NCI-H2196 treated with DMSO at 0.1 percent for 48 hours (cell line): ENCODE data around the gene ARID1B.

Experiments used
- DNase-seq: peaks from one replicate; lab custom pipeline; 2025; ENCODE audit not compliant: unreplicated experiment; lab: John Stamatoyannopoulos, UW

Gene ARID1B

DNA sequence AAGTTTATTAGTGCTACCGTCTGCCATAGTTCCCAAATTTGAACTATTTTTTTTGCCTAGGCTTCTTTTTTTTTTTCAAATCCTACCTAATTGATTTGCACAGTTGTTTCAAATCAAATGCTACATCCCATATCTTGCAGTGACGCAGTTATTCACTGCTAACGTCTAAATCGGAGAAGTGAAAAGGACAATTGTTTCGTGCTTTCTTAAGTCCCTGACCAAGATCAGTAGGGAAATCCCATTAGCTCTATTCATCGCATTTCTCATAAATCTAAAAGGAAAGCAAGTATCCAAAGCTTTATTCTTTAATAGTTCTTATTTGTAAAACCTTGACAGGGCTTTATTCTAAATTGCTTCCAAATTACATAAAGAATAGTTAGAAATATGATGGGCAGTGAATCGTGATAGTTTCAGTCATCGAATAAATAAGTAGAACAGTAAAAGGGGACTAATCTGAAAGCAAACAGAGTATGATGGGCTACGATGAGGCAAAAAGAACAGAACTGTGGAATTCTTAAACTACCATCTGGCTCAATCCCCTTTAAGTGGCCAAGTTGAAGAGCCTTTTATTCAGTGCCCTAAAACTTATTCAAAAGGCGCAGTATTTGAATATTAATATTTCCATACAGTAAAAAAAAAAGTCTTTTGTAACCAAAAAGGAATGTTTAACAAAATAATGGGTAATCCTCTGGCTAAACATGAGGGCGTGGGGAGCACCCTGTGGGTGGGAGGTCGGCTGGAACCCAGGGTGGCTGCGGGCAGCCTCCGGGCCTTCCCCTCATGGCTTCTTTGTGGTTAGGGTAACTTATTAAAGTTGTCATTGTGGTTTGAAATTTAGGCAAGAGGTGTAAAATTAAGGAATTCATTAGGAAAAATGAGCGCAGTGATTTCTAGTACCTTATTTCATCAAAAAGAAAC lies 3.0 kb upstream of the ARID1B start:
- DNase-seq = no peak

DNA sequence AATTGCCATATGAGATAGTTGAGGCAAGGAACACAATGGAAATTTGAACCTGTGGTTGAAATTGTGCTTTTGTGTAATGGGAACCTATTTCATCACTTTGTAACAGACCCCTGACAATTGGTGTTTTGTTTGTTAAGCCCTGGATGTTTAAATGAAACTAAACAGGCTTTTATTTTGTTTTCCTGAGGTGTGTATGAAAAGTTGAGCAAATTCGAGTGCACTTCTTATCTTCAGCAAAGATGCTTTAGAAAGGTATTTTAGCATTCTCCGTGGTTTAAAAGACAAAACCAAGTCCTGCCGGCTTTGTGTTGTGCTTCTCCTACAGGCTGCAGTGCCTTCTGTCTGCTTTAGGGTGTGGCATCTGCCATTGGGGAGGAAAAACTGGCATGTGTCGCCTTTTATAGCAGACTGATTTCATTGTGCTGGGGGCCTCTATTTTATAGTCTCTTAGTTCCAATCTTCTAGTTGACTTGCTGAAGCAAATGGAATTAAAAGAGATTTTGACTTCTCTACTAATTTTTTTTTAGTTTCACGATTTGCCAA lies 2.2 kb upstream of the ARID1B start:
- DNase-seq = no peak

DNA sequence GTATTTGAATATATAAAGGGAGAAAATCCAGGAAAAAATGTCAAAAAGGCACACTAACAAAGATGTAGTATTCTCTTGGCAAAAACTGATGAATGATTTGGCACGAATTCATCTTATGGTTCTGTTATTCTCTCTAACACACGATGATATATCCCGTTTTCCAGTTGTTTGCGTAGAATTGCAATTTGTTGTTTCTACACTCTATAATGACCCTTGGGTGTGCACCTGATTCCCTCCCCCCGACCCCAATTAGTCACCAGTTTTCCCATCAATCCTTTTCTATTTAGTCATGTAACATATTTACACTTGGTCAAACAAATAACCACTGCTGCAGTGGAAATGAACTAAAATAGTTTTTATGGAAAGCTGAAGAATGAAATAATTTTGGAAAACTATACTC lies 1.5 kb upstream of the ARID1B start:
- DNase-seq = no peak

DNA sequence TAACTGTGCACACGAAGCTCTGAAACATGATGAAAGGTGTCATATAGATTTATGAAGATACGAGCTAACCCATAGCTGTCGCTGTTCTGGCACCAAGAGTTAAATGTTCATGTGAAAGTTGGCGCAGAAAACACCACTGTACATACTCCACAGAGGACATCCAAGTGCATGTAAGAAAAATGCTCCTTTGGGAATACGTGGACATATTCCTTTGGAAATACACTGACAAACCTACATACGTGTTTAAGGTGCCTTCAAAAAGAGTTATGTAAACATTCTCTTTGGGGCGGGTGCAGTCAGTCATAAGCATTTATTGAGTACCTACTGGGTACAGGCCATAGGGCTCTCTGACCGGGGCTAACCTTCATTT lies 723 bp upstream of the ARID1B start:
- no peak for DNase-seq

DNA sequence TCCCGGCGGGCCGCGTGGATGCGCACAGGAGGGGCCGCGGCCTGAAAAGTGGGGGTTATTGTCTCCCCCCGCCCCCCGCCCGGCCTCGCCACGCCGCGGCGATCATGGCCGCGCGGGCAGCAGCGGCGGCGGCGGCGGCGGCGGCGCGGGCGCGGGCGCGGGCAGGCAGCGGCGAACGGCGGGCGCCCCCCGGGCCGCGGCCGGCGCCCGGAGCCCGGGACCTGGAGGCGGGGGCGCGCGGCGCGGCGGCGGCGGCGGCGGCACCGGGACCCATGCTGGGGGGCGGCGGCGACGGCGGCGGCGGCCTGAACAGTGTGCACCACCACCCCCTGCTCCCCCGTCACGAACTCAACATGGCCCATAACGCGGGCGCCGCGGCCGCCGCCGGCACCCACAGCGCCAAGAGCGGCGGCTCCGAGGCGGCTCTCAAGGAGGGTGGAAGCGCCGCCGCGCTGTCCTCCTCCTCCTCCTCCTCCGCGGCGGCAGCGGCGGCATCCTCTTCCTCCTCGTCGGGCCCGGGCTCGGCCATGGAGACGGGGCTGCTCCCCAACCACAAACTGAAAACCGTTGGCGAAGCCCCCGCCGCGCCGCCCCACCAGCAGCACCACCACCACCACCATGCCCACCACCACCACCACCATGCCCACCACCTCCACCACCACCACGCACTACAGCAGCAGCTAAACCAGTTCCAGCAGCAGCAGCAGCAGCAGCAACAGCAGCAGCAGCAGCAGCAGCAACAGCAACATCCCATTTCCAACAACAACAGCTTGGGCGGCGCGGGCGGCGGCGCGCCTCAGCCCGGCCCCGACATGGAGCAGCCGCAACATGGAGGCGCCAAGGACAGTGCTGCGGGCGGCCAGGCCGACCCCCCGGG lies 637 bp downstream of the ARID1B start:
- DNase-seq = no peak

DNA sequence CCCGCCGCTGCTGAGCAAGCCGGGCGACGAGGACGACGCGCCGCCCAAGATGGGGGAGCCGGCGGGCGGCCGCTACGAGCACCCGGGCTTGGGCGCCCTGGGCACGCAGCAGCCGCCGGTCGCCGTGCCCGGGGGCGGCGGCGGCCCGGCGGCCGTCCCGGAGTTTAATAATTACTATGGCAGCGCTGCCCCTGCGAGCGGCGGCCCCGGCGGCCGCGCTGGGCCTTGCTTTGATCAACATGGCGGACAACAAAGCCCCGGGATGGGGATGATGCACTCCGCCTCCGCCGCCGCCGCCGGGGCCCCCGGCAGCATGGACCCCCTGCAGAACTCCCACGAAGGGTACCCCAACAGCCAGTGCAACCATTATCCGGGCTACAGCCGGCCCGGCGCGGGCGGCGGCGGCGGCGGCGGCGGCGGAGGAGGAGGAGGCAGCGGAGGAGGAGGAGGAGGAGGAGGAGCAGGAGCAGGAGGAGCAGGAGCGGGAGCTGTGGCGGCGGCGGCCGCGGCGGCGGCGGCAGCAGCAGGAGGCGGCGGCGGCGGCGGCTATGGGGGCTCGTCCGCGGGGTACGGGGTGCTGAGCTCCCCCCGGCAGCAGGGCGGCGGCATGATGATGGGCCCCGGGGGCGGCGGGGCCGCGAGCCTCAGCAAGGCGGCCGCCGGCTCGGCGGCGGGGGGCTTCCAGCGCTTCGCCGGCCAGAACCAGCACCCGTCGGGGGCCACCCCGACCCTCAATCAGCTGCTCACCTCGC lies 1.5 kb downstream of the ARID1B start:
- DNase-seq = no peak

DNA sequence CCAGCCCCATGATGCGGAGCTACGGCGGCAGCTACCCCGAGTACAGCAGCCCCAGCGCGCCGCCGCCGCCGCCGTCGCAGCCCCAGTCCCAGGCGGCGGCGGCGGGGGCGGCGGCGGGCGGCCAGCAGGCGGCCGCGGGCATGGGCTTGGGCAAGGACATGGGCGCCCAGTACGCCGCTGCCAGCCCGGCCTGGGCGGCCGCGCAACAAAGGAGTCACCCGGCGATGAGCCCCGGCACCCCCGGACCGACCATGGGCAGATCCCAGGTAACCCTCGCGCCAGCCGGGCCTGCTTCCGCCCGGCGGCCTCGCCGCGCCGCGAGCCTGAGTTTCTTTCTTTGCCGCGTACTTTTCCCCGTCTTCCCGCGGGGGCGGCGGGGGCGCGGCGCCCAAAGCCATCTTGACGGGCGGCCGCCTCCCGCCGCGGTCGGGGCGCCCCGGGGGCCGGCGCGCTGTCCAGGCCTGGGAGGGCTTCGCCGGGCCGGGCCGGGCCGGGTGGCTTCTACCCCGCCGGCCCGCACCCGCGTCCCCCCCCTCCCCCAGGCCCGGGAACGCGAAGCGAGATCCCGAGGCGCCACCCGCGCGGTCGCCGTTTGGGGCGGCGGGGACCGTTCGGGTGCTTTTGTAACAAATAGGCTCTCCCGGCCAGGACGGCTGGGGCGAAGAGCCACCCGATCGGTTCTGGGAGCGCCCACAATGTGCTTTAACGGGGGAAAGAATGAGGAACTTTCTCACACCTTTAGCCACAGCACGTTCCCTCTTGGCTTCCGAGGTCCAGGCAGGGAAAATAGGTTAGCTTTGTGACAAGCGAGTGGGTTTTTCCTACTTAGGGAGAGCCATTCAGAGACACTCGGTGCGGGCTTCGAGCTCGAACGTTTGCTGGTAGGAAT lies 2.3 kb downstream of the ARID1B start:
- no peak for DNase-seq

DNA sequence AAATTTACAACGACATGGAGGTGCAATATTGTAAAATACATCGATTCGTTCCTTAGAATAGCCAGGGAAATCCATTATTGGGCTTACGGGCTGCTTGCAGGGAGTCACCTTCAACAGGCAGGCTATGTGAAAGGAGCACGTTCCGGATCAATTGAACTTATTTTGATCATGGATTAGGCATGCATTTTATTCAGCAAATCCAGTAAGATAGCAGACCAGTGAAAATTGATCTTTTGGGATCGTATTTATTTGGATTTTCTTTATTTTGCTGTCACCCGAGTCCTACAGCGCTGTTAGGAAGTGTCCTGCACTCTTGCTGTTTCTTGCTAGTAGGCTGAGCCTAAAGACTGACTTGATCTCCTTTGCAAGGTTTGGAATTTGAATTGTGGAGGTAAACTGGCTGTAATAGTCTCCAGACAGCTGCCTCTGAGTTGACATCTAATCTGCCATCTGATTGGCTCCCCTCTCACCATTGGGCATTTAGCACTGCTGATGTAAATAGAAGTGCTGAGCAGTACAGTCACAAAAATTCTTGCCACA lies 3.0 kb downstream of the ARID1B start:
- peak; percentile 31 for DNase-seq

DNA sequence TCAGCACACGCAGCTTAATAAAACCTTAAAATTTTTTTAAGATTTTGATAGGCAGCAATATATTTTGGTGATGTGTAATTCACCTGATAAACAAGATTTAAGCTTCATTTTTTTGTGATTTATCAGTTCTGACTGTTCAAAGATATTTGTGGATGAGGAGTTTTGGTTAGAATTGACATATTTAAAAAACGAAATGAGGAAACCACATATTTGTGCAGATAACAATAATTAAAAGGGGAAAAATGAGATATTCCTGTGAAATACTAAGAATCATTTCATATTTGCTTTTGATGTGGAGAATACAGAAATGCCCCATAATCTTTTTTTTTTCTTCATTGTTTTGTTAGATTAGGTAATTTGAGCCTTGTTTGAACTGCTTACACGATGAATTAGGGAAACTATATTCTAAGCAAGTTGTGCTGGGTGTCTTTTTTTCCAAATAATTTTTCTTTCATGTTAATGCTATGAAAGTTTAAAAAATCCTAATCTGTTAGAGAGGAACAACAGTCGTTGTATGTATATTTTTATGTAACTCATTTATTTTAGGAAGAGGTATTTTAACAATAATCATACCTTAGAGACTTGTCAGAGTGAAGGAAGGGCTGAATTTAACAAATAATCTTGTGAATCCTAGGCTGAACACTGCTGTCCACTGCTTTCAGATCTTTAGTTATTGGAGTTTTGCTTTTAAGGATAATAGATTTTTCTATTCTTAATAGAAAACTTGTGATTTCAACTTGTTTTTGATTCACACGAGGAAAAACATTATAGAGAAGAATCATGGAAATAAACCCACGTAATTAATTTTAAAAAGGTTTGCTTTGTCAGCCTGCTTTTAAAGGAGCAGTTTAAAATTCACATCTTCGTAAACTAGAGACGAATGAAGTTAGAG lies 4.0 kb downstream of the ARID1B start:
- DNase-seq = no peak

DNA sequence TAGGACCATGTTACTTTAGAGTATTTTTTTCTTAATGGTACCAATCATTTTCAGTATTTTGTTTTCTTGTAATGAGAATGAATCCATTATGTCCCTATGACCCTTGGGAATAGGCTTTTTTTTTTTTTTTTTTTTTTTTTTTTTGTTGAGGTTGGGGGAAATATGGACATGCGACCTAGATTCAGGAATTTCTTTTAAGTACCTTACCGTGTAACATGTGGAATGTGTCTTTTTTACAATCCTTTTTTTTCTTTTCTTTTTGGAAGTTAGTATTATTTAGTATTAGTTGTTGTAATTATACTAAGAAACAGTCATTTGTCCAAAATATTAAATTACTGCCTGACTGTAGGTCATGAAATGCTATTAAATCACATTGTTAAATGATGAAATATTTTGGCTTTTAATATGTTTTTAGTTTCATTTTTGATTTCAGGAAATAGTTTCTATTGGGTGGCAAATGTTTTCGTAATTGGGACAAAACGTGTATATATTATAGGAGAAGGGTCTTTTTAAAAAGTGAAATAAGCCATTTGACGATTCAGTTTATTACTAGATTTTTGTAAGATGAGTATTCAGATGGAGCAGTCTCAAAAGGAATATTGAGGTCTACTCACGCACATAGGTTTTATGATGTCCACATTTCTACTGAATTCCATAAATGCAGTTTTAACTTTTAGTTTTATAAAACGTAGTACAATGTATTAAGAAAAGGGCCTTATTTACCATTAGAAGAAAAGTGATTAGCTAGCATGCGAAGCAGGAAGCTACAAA lies 4.9 kb downstream of the ARID1B start:
- no peak for DNase-seq

DNA sequence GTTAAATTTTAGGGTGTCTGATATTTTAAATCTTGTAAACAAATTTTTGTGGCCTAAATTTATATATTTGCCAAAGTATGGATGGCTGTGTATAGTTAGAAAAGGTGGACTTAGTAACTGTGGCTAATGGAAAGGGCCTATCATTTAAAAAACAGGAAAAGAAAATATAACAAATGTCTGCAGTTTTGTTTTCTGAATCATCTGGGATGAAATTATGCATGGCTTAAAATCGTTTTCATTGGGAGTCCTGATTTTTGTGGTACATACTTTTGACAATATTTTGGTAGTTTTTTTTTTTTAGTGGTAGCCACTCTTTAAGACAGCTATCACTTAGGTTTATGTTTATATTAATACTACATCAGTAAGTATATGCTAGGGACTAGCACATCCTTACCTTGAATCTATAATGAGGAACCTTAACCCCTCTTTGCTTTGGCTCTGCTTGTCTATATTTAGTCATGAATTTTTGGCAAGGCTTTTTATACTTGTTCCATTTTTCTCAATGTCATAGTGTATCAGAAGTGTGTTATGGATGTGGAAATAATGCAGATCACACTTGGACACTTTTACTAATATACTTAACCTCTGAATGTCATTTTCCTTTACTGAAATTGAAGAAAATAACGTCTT lies 5.6 kb downstream of the ARID1B start:
- no peak for DNase-seq

DNA sequence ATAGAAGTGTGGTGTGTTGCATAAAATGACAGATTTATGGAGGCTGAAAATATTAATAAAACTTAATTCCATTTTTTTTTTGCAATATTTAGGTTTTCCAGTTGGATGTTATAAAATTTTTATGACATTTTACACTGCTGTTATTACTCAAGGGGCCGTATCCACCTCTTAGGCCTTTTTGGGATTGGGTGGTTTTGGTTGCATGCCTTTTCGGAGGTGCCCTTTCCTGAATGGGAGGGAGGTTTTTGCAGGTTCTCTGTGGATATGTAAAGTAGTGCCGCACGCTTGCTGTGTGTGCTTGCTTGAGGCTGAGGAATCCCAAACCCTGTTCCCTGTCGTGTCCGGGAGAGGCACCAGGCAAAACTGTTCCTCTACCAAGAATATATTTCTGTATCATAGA lies 6.8 kb downstream of the ARID1B start:
- DNase-seq = no peak

DNA sequence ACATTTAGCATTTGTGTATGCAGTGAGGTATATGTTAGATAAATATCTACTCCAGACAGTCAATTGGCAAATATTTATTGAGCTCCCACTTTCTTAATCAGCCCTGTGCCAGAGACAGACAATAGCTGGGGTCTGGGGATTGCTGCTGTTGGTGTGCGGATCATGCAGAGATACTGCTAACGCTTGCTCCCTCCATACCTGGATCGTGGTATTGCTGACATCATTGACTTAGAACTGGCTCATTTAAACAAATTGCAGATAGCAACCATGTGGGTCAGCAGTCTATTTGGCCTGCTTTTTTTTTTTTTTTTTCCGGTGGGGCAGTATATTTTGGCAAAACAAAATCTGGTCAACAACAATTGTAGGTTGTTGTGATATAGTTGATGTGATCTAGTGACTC lies 9.5 kb downstream of the ARID1B start:
- DNase-seq = no peak

DNA sequence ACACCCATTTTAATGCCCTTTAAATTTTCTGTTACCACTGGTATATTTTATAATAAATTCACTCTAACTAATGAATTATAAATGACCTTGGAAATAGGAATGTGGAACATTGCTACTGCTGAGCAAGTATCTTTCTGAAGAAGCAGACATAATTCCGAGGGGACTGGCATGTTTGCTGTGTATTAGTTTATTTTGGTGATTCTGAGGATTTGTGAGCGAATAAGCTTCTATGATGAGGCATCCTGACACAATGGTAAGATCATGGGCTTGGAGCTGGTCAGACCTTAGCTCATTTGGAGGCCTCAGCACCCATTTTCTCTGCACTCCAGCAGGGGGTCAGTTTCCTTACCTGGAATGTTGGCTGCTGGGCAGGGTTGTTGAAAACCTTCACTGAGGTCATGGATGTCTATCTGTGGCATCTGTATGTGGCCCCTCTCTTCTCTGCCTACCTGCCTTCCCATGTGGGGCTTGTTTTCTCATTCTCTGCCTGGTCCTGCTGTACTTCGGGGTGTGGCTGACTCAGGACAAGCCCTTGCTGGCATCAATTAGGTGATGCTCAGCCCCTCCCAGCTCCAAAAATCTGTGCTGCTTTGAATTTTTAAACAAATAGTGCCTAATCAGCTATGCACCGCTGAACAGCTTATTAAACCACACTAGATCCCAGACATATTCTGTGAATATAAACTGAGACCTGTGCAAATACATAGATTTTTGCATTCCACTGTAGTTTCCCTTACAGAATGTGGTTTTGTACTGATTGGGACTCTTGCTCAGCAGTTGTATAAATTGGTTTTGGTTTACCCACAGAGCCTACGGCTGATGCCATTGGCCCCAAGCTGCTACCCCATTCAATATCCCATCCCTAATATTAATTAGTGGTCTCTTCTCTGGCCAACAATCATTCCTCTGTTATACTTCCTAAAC lies 10.7 kb downstream of the ARID1B start:
- no peak for DNase-seq

DNA sequence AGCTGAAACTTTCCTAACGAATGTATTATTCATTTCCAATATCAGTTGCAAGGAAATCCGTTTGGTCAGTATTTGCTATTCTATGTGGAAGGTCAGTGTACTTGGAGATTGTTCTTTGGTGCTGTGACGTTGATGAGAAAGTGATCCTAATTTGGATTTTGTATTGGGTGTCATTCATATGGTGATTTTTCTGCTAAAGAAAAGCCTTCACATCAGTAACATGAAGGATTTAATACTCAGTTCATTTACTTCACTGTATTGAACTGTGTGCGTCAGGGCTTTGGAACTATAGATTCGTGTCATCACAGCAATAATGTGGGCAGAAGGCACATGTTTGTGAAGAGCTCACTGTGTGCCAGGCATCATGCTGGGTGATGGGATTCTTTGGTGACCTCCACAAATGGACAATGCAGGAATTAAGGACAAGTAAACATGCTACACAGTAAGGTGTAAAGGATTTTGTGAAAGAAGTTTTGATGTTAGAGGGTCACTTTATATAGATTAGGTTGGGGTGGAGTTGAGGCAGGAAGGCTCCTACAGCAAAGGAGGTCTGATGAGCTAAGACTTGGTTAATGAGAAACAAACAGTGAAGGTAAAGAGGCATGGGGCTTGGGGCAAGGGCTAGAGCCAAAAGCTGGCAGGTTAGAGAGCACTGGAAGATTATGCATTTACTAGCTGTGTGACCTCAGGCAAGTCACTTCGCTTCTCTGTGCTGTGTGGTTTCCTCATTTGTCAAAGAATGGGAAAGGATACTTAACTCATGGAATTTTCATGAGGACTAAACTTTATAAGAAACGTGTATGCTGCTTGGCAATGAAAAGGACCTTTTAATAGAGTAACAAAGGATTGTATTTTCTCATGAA lies 12.1 kb downstream of the ARID1B start:
- no peak for DNase-seq
